Endothelial cell of umbilical vein (primary cell): ENCODE results near the gene WDHD1. TPM values are rescaled to one million over a fixed set of nuclear protein-coding genes. Genes with fewer than 3 reads are reported as not detected.

Experiments used
- BruUV-seq: library from RNA; stranded (reverse); fragments of 400-500 nt; replicated peaks from 2 replicates; lab custom pipeline; 2021; lab: Mats Ljungman, UMichigan
- CTCF ChIA-PET: fragments of 300-600, 350-600 bp; sonication (Branson Sonifier 250); formaldehyde crosslinking; loops from one replicate; lab custom pipeline; 2021; ENCODE audit warnings: antibody characterized with exemption, inconsistent platforms; lab: Charles Lee
- POLR2A ChIA-PET: fragments of 300-600, 350-600 bp; sonication (Branson Sonifier 250); formaldehyde crosslinking; loops from one replicate; lab custom pipeline; 2021; ENCODE audit warnings: antibody characterized with exemption, inconsistent platforms; lab: Charles Lee
- DNase-seq: peaks from one replicate; pipeline ENCODE4 v3.0.0-alpha.2; 2011; ENCODE audit warnings: low read depth, low spot score
- FAIRE-seq: peaks from 2 replicates; lab custom pipeline; 2011; peaks lifted over from hg19 to GRCh38; lab: Jason Lieb, UNC
- H2AFZ ChIP-seq: 2 replicates; pipeline ENCODE4 v1.6.0; 2012; ENCODE audit warnings: low read depth, low read length, control low read depth, inconsistent platforms
- H3K27ac ChIP-seq: 2 replicates; pipeline ENCODE4 v1.5.1; 2011; ENCODE audit warnings: low read depth, mild to moderate bottlenecking, control low read depth, low read length, moderate library complexity; ENCODE audit not compliant: insufficient read depth
- H3K27me3 ChIP-seq, 2 experiments: 2 replicates each; pipeline versions ENCODE4 v1.6.0 to v1.6.1; 2011; ENCODE audit warnings: low read length in 2 of 2, mixed read lengths in 1 of 2; ENCODE audit not compliant: control insufficient read depth in 2 of 2, insufficient read depth in 2 of 2
- H3K36me3 ChIP-seq, 2 experiments: 2 replicates in 1 of 2; 3 replicates in 1 of 2; pipeline ENCODE4 v1.5.1; 2011; ENCODE audit warnings: low read length in 2 of 2, mild to moderate bottlenecking in 1 of 2, moderate library complexity in 1 of 2; ENCODE audit not compliant: control insufficient read depth in 2 of 2, insufficient read depth in 2 of 2; ENCODE audit errors: extremely low read depth in 1 of 2
- H3K4me1 ChIP-seq: 3 replicates; pipeline ENCODE4 v1.5.1; 2011; ENCODE audit warnings: mild to moderate bottlenecking, low read length; ENCODE audit not compliant: control insufficient read depth, insufficient read depth; ENCODE audit errors: extremely low read depth
- H3K4me2 ChIP-seq: 2 replicates; pipeline ENCODE4 v1.6.1; 2011; ENCODE audit warnings: low read length, control low read depth, mixed read lengths; ENCODE audit not compliant: insufficient read depth
- H3K4me3 ChIP-seq, 3 experiments: fragments of 200-600 bp in 1 of 3; sonication (generic), shearing (Covaris generic) in 1 of 3; replicated peaks in 1 of 3; 2 replicates each; pipeline ENCODE4 v1.5.1; 2011 to 2016; ENCODE audit warnings: control low read depth in 3 of 3, low read length in 3 of 3, mild to moderate bottlenecking in 2 of 3, inconsistent platforms in 1 of 3, low read depth in 1 of 3, moderate library complexity in 1 of 3; ENCODE audit not compliant: insufficient read depth in 1 of 3
- H3K79me2 ChIP-seq: 2 replicates; pipeline ENCODE4 v1.6.0; 2012; ENCODE audit warnings: low read length, inconsistent platforms; ENCODE audit not compliant: control insufficient read depth, insufficient read depth
- H3K9ac ChIP-seq: replicated peaks from 2 replicates; pipeline ENCODE3; 2011; ENCODE audit warnings: low read length, control low read depth; ENCODE audit not compliant: insufficient read depth; ENCODE audit errors: extremely low read depth
- H3K9me1 ChIP-seq: replicated peaks from 3 replicates; pipeline ENCODE4 v1.6.0; 2011; ENCODE audit warnings: mild to moderate bottlenecking, low read length; ENCODE audit not compliant: control insufficient read depth, insufficient read depth; ENCODE audit errors: extremely low read depth
- H3K9me3 ChIP-seq: replicated peaks from 2 replicates; pipeline ENCODE4 v1.5.1; 2012; ENCODE audit warnings: low read length, inconsistent platforms; ENCODE audit not compliant: control insufficient read depth, insufficient read depth
- H4K20me1 ChIP-seq: replicated peaks from 2 replicates; pipeline ENCODE3; 2011; ENCODE audit warnings: mild to moderate bottlenecking, low read length; ENCODE audit not compliant: control insufficient read depth, insufficient read depth; ENCODE audit errors: extremely low read depth
- CTCF ChIP-seq, 2 donors: IDR thresholded peaks; 1 replicate in 1 of 2; 2 replicates in 1 of 2; pipeline ENCODE4 v1.5.1; 2011; ENCODE audit warnings: low read length in 2 of 2, mild to moderate bottlenecking in 2 of 2, moderate library complexity in 2 of 2, control low read depth in 1 of 2, inconsistent platforms in 1 of 2, low read depth in 1 of 2; ENCODE audit not compliant: insufficient read depth in 1 of 2; ENCODE audit errors: extremely low read depth in 1 of 2
- EZH2 ChIP-seq: IDR thresholded peaks from 2 replicates; pipeline ENCODE4 v1.6.1; 2012; ENCODE audit warnings: borderline replicate concordance, low read depth, mild to moderate bottlenecking, moderate library complexity, low read length, inconsistent platforms; ENCODE audit not compliant: severe bottlenecking
- FOS ChIP-seq: IDR thresholded peaks from 2 replicates; pipeline ENCODE4 v1.6.1; 2011; ENCODE audit warnings: mild to moderate bottlenecking, low read length, moderate library complexity, borderline replicate concordance; ENCODE audit not compliant: insufficient read depth
- GATA2 ChIP-seq: IDR thresholded peaks from 2 replicates; pipeline ENCODE4 v1.7.0; 2011; ENCODE audit warnings: low read depth, mild to moderate bottlenecking, moderate library complexity, mixed read lengths, low read length; ENCODE audit not compliant: insufficient read length, insufficient read depth
- JUN ChIP-seq: IDR thresholded peaks from 2 replicates; pipeline ENCODE4 v1.6.1; 2011; ENCODE audit warnings: borderline replicate concordance, low read depth; ENCODE audit not compliant: insufficient read length, insufficient read depth
- MAX ChIP-seq: IDR thresholded peaks from 2 replicates; pipeline ENCODE4 v1.6.1; 2011; ENCODE audit not compliant: insufficient read depth, insufficient read length
- MYC ChIP-seq: IDR thresholded peaks from one replicate; pipeline ENCODE4 v1.6.1; 2011; ENCODE audit warnings: mild to moderate bottlenecking, low read depth, low read length
- POLR2A ChIP-seq: IDR thresholded peaks from 2 replicates; pipeline ENCODE4 v1.6.1; 2012; ENCODE audit warnings: low read depth, mild to moderate bottlenecking, control low read depth, low read length
- POLR2AphosphoS5 ChIP-seq: IDR thresholded peaks from 2 replicates; pipeline ENCODE4 v1.6.1; 2012; ENCODE audit warnings: low read depth, mild to moderate bottlenecking, control low read depth, low read length, moderate library complexity; ENCODE audit not compliant: insufficient read depth
- dilution Hi-C: fragments of 300-500 bp; cut with MboI; formaldehyde crosslinking; loops from one replicate; pipeline ENCODE4 v1.15.0; 2019; ENCODE audit warnings: low sequenced_read_pairs; ENCODE audit not compliant: extremely low pct_ligation_motif_present
- intact Hi-C: fragments of 100-400 bp; cut with micrococcal nuclease; formaldehyde crosslinking; loops from one replicate; pipeline ENCODE4 v1.10.0; 2022
- polyA plus RNA-seq, 4 experiments: library from polyadenylated mRNA; depleted of rRNA in 3 of 4; stranded (reverse) in 3 of 4; unstranded in 1 of 4; fragments of >200 nt; gene quantifications; 2 replicates each; pipeline versions ENCODE4 v1.2.1 to v1.2.3, GENCODE V29; 2011 to 2012; ENCODE audit warnings: missing spikeins in 1 of 4
- total RNA-seq: library from RNA; stranded (reverse); gene quantifications from 2 replicates; pipeline ENCODE4 v1.2.3, GENCODE V29; 2021

The WDHD1 gene
- total and polyA plus RNA-seq, 2 donors (not counting 3 experiments of a cell fraction or from before 2014, with no cell fraction given): 3.1 to 22.5 TPM

- Histone ChIP-seq H3K4me2 (no peak overlapping the region), H3K27ac (no peak overlapping the region), H3K27me3 (no peaks in the 10 kb centered on the region), H3K4me3 (no peak overlapping the region), H3K9me3 (no peaks in the 10 kb centered on the region), H3K9ac (no peak overlapping the region), H3K36me3 (peaks cover 7 to 21% of the 10 kb centered on the region in 2 experiments), H3K9me1 (no peaks in the 10 kb centered on the region), H4K20me1 (peaks cover 10% of the 10 kb centered on the region), H2AFZ (no peak overlapping the region), H3K4me1 (no peaks in the 10 kb centered on the region), H3K79me2 (peaks cover 78% of the 10 kb centered on the region)
- TF ChIP-seq MYC (no peak), JUN (no peak), EZH2 (no peak), CTCF (IDR thresholded peaks at IDR 0.05; ENCODE audit: extremely low read depth in 1 of 2, insufficient read depth in 1 of 2, low read depth in 1 of 2, low read length in 2 of 2) (no peak), MAX (no peak), GATA2 (no peak), FOS (no peak), POLR2AphosphoS5 (no peak), POLR2A (no peak)
- FAIRE-seq: no peak
- ChIA-PET CTCF (interaction anchor here (1.0 to 3.3 kb wide), 3 partner anchors 8 to 101 kb away, joined by 3 to 14 read pairs (median 5); partner anchors contain the start of gene MAPK1IP1L), POLR2A (interaction anchor here (1.8 kb wide), 1 partner anchor 12 kb away, joined by 5 read pairs; no protein-coding TSS in a partner anchor)
- dilution Hi-C loops: no loop called here
- intact Hi-C loops: no loop called here
- DNase-seq: no peak
- no TSS peak for BruUV-seq
These were observed 32.4 kb upstream of the WDHD1 start for GRCh38 chr14:55059333-55059732.
